ENCODE measurements around the gene PCDH15.
"Not testable (repeated sequence)": the region's sequence is repeated elsewhere in the genome, so short reads cannot be mapped to it uniquely, and the experiment has no call there.

The PCDH15 gene

DNA sequence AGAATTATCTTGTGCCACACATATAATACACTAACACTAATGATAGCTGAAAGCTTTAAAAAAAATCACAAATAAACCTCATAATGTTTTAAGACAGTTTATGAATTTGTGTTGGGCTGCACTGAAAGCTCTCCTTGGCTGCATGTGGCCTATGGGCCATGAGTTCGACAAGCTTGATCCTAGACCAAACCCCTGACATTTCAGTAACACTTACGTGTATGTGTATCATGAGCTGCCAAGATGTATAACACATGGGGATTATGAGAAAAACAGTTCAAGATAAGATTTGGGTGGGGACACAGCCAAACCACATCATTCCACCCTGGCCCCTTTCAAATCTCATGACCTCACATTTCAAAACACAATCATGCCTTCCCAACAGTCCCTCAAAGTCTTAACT lies 823.8 kb downstream of the PCDH15 start:
- no peak for DNase-seq (ENCODE audit: low read depth)
- TF ChIP-seq, protein P1, sequence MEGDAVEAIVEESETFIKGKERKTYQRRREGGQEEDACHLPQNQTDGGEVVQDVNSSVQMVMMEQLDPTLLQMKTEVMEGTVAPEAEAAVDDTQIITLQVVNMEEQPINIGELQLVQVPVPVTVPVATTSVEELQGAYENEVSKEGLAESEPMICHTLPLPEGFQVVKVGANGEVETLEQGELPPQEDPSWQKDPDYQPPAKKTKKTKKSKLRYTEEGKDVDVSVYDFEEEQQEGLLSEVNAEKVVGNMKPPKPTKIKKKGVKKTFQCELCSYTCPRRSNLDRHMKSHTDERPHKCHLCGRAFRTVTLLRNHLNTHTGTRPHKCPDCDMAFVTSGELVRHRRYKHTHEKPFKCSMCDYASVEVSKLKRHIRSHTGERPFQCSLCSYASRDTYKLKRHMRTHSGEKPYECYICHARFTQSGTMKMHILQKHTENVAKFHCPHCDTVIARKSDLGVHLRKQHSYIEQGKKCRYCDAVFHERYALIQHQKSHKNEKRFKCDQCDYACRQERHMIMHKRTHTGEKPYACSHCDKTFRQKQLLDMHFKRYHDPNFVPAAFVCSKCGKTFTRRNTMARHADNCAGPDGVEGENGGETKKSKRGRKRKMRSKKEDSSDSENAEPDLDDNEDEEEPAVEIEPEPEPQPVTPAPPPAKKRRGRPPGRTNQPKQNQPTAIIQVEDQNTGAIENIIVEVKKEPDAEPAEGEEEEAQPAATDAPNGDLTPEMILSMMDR (conservative IDR thresholded peaks at IDR 0.05; ENCODE audit: low read depth, low read length): no peak
- no peak overlapping the region for H3K4me3 ChIP-seq (ENCODE audit: low read length)

DNA sequence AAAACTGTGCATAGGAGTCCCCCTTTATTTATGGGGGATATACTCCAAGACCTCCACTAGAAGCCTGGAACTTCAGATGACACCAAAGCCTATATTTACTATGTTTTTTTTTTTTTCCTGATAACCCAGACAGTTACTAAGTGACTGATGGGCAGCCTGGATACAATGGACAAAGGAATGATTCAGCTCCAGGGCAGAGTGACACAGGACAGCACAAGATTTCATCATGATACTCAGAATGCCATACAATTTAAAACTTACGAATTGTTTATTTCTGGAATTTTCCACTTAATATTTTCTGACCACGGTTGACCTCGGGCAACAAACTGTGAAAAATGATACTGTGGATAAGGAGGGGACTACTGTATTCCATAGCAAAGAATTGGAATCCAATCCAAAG lies 843.6 kb downstream of the PCDH15 start:
- no peak for DNase-seq (ENCODE audit: low read depth)
- no peak overlapping the region for H3K4me3 ChIP-seq (ENCODE audit: low read length)
- TF ChIP-seq, protein P1 (conservative IDR thresholded peaks at IDR 0.05; ENCODE audit: low read depth, low read length): no peak

DNA sequence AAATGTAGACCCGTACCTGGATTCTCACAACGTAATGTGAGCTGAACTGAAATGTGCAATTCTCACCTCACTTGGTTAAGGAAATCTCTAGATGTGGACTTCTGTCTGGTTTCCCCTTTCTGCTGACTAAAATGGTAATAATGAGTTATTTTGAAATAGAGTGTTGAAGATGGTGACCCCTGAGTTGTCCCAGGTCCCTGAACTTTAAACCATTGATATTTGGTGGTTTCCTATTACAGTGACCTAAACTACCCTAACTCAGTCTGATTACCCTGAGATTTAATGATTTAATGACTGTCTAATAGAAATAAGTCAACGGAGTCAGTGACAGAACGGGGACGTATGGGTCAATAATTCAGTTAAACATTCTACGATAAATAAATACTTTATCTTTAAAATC lies 845.9 kb downstream of the PCDH15 start:
- TF ChIP-seq, protein P1 (conservative IDR thresholded peaks at IDR 0.05; ENCODE audit: low read depth, low read length): no peak
- H3K4me3 ChIP-seq (ENCODE audit: low read length): no peak overlapping the region
- no peak for DNase-seq (ENCODE audit: low read depth)

DNA sequence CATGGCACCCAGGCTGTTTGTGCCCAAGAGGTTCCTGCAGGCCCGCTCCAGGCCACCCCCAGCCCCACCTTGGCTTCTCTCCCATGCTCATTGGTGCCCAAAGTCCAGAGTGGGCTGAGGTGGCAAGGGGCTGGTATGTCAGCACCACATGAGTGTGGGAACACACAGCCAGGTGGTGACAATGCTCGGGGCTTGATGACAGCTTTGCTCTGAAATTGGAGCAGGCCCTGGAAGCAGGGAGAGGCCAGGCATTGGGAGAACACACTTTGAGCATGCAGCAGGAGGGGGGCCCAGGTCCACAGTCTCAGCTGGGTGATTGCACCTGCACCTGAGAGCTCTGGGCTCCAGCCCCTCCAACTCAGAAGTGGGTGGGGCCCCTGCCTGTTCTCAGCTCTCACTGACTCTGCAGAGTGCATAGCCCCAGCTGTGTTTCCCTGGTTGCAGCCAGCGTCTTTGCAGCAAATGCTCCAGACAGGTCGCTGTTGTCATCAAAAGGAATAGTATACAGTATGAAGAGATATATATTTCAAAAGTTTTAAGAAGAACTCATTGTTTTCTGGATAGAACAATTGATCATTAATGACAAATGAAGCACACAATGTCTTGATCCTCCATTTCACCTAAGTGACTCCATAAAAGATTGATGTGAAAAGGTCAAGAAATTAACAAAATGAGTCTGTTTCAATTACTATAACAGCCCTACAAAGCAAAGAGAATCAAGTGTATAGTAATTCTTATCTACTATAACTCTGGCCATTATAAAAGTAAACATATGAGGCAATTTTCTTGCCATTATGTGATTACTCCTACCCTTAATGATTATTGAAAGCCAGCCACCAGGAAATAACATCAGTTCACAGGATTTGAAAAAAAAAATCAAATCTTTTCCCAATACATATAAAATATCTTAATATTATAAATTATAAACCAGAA lies 848.1 kb downstream of the PCDH15 start:
- DNase-seq (ENCODE audit: low read depth): no peak
- no peak overlapping the region for H3K4me3 ChIP-seq (ENCODE audit: low read length)
- TF ChIP-seq, protein P1 (conservative IDR thresholded peaks at IDR 0.05; ENCODE audit: low read depth, low read length): no peak

DNA sequence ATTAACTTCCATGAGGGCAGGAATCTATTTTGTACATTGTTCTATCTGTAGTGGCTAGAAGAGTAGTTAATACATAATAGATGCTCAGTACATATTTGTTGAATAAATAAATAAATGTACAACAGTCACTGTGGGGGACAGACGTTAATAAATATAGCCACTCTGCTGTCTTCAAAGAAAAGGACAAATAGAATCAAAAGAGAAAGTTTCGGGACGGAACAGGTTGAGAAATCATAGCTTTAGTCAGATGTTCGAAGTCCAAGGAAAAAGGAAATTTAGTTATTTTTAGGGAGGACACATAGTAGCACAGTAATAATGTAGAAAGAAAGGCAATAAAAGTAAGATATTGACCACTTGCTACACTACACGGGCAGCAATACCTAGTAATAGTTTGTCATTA lies 861.4 kb downstream of the PCDH15 start:
- H3K4me3 ChIP-seq (ENCODE audit: low read length): no peak overlapping the region
- TF ChIP-seq, protein P1 (conservative IDR thresholded peaks at IDR 0.05; ENCODE audit: low read depth, low read length): no peak
- no peak for DNase-seq (ENCODE audit: low read depth)

DNA sequence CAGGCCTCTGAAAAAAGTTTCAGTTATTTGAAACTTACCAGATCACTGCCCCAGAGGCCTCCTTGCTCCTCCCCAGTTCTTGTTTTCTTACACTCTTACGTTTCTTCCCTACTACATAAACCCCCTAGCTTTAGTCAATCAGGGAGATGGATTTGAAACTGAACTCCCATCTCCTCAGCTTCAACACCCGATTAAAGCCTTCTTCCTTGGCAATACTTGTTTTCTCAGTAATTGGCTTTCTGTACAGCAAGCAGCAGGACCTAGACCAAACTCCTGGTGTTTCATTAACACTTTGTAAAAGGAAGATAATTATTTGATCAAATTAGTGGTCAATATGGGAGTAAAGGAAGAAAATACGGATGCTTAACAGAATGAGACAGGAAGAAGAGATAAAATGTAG lies 870.4 kb downstream of the PCDH15 start:
- no peak for DNase-seq (ENCODE audit: low read depth)
- TF ChIP-seq, protein P1 (conservative IDR thresholded peaks at IDR 0.05; ENCODE audit: low read depth, low read length): no peak
- H3K4me3 ChIP-seq (ENCODE audit: low read length): no peak overlapping the region

DNA sequence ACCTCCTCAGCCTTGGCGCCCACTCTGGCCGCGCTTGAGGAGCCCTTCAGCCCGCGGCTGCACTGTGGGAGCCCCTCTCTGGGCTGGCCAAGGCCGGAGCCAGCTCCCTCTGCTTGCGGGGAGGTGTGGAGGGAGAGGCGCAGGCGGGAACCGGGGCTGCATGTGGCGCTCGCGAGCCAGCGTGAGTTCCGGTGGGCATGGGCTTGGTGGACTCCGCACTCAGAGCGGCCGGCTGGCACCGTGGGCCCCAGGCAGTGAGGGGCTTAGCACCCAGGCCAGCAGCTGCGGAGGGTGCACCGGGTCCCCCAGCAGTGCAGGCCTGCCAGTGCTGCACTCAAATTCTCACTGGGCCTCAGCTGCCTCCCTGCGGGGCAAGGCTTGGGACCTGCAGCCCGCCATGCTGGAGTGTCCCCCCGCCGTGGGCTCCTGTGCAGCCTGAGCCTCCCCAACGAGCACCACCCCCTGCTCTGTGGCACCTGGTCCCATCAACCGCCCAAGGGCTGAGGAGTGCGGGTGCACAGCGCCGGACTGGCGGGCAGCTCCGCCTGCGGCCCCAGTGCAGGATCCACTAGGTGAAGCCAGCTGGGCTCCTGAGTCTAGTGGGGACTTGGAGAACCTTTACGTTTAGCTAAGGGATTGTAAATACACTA lies 876.9 kb downstream of the PCDH15 start:
- DNase-seq (ENCODE audit: low read depth); H3K4me3 ChIP-seq (ENCODE audit: low read length): not testable (repeated sequence)
